Activated T-cell treated with anti-CD3 and anti-CD28 coated beads for 4 hours (primary cell): ENCODE measurements around the gene USP15.

Source experiments
- DNase-seq: peaks from one replicate; pipeline ENCODE4 v3.0.0-alpha.2; 2020

The USP15 gene

GRCh38 chr12:62258941-62259630 lies 1.1 kb upstream of the USP15 start:
- DNase-seq: no peak

GRCh38 chr12:62259631-62259992 lies 592 bp upstream of the USP15 start:
- no peak for DNase-seq

- peak; percentile 32 for DNase-seq
Observed at GRCh38 chr12:62260733-62261683, 804 bp downstream of the USP15 start.

GRCh38 chr12:62261876-62262517 lies 1.8 kb downstream of the USP15 start:
- no peak for DNase-seq

- DNase-seq: no peak
Observed at GRCh38 chr12:62263232-62263631, 3.0 kb downstream of the USP15 start.

- no peak for DNase-seq
Observed at GRCh38 chr12:62263966-62264365, 3.8 kb downstream of the USP15 start.

- DNase-seq: no peak
Observed at GRCh38 chr12:62264706-62265105, 4.5 kb downstream of the USP15 start.

- no peak for DNase-seq
Observed at GRCh38 chr12:62265511-62265910, 5.3 kb downstream of the USP15 start.

GRCh38 chr12:62267026-62267425 lies 6.8 kb downstream of the USP15 start:
- no peak for DNase-seq

- no peak for DNase-seq
Observed at GRCh38 chr12:62267480-62267879, 7.3 kb downstream of the USP15 start.

GRCh38 chr12:62268956-62269355 lies 8.8 kb downstream of the USP15 start:
- DNase-seq: no peak

- DNase-seq: no peak
Observed at GRCh38 chr12:62269464-62270228, 9.4 kb downstream of the USP15 start.

- DNase-seq: no peak
Observed at GRCh38 chr12:62270384-62270783, 10.2 kb downstream of the USP15 start.

- no peak for DNase-seq
Observed at GRCh38 chr12:62270872-62271271, 10.7 kb downstream of the USP15 start.

GRCh38 chr12:62272936-62273552 lies 12.8 kb downstream of the USP15 start:
- DNase-seq: no peak

GRCh38 chr12:62273724-62274380 lies 13.6 kb downstream of the USP15 start:
- DNase-seq: no peak

- no peak for DNase-seq
Observed at GRCh38 chr12:62278022-62278421, 17.8 kb downstream of the USP15 start.

- DNase-seq: no peak
Observed at GRCh38 chr12:62279058-62279457, 18.9 kb downstream of the USP15 start.

- DNase-seq: no peak
Observed at GRCh38 chr12:62279961-62280360, 19.8 kb downstream of the USP15 start.

GRCh38 chr12:62282057-62282774 lies 22.0 kb downstream of the USP15 start:
- no peak for DNase-seq

GRCh38 chr12:62284749-62285148 lies 24.5 kb downstream of the USP15 start:
- DNase-seq: no peak
